GM12878 (cell line): ENCODE data around the gene FGF1. TPM values are rescaled to one million over a fixed set of nuclear protein-coding genes. Genes with fewer than 3 reads are reported as not detected.

ENCODE experiments used
- ATAC-seq: fragments of 200-7000 bp; cut with Tn5 transposase; 3 replicates; pipeline ENCODE4 v1.9.1; 2020; ENCODE audit warnings: mild to moderate bottlenecking, moderate library complexity
- BruUV-seq: library from RNA; stranded (reverse); fragments of 400-500 nt; replicated peaks from 2 replicates; lab custom pipeline; 2021; lab: Mats Ljungman, UMichigan
- CTCF ChIA-PET: fragments of 300-600 bp; sonication (Branson Sonifier 250); formaldehyde crosslinking; extraction: SDS; loops from one replicate; lab custom pipeline; 2021; ENCODE audit warnings: inconsistent platforms; lab: Yijun Ruan, JAX
- POLR2A ChIA-PET: fragments of 350-600 bp; formaldehyde crosslinking; extraction: SDS; loops from one replicate; lab custom pipeline; 2021; ENCODE audit warnings: inconsistent platforms; lab: Charles Lee
- RAD21 ChIA-PET: fragments of 300-600 bp; sonication (Branson Sonifier 250); formaldehyde crosslinking; loops from one replicate; lab custom pipeline; 2023; ENCODE audit warnings: antibody characterized with exemption; ENCODE audit not compliant: unreplicated experiment; lab: Charles Lee
- SMC1A ChIA-PET: fragments of 300-600 bp; sonication (Branson Sonifier 250); formaldehyde crosslinking; loops from one replicate; lab custom pipeline; 2023; ENCODE audit not compliant: unreplicated experiment, uncharacterized antibody; lab: Charles Lee
- DNase-seq: peaks from one replicate; pipeline ENCODE4 v3.0.0-alpha.2; 2011; ENCODE audit warnings: low read depth, low spot score
- FAIRE-seq: peaks from 3 replicates; lab custom pipeline; 2011; peaks lifted over from hg19 to GRCh38; lab: Jason Lieb, UNC
- H2AFZ ChIP-seq: 2 replicates; pipeline ENCODE4 v1.6.0; 2011; ENCODE audit warnings: low read depth, low read length, control low read depth; ENCODE audit not compliant: control insufficient read depth
- H3K27ac ChIP-seq: 2 replicates; pipeline ENCODE4 v1.5.1; 2011; ENCODE audit warnings: control low read depth; ENCODE audit not compliant: control insufficient read depth, insufficient read depth
- H3K27me3 ChIP-seq, 2 experiments: replicated peaks in 1 of 2; 2 replicates each; pipeline versions ENCODE4 v1.6.0 to v1.6.1; 2011; ENCODE audit warnings: low read length in 1 of 2; ENCODE audit not compliant: control insufficient read depth in 2 of 2, insufficient read depth in 2 of 2
- H3K36me3 ChIP-seq, 2 experiments: 2 replicates each; pipeline ENCODE4 v1.5.1; 2011; ENCODE audit warnings: low read length in 1 of 2; ENCODE audit not compliant: control insufficient read depth in 2 of 2, insufficient read depth in 2 of 2
- H3K4me1 ChIP-seq: 2 replicates; pipeline ENCODE4 v1.6.1; 2011; ENCODE audit warnings: mild to moderate bottlenecking, low read length, moderate library complexity, mixed read lengths; ENCODE audit not compliant: control insufficient read depth, insufficient read depth
- H3K4me2 ChIP-seq: 2 replicates; pipeline ENCODE4 v1.6.0; 2011; ENCODE audit warnings: control low read depth; ENCODE audit not compliant: control insufficient read depth, insufficient read depth
- H3K4me3 ChIP-seq: fragments of 200-600 bp; sonication (generic); 2 replicates; pipeline ENCODE4 v1.5.1; 2016
- H3K79me2 ChIP-seq: 2 replicates; pipeline ENCODE4 v1.6.0; 2011; ENCODE audit warnings: low read length; ENCODE audit not compliant: control insufficient read depth, insufficient read depth
- H3K9ac ChIP-seq: 2 replicates; pipeline ENCODE4 v1.8.0; 2011; ENCODE audit warnings: low read length, control low read depth, mixed read lengths; ENCODE audit not compliant: control insufficient read depth, insufficient read depth
- H3K9me3 ChIP-seq: replicated peaks from 3 replicates; pipeline ENCODE4 v1.5.1; 2011; ENCODE audit warnings: mild to moderate bottlenecking, low read length; ENCODE audit not compliant: control insufficient read depth, insufficient read depth
- H4K20me1 ChIP-seq: 2 replicates; pipeline ENCODE4 v1.6.0; 2011; ENCODE audit not compliant: control insufficient read depth, insufficient read depth
- BMI1 ChIP-seq: fragments of 450-650 bp; IDR thresholded peaks from 2 replicates; pipeline ENCODE4 v1.6.1; 2016; ENCODE audit warnings: mild to moderate bottlenecking, moderate library complexity, borderline replicate concordance
- BRCA1 ChIP-seq: IDR thresholded peaks from 2 replicates; pipeline ENCODE4 v1.6.1; 2011; ENCODE audit warnings: low read depth, low read length, improper control_type of control experiment
- GABPA ChIP-seq: IDR thresholded peaks from 2 replicates; pipeline ENCODE4 v1.6.1; 2014; ENCODE audit warnings: antibody characterized with exemption, low read depth, mild to moderate bottlenecking, inconsistent platforms
- GATAD2B ChIP-seq: fragments of 450-650 bp; conservative IDR thresholded peaks from 2 replicates; pipeline ENCODE4 v1.6.1; 2017; ENCODE audit warnings: low read depth, mild to moderate bottlenecking, moderate library complexity
- HDAC2 ChIP-seq: fragments of 200-600 bp; sonication (generic); IDR thresholded peaks from 2 replicates; pipeline ENCODE4 v1.6.1; 2017
- RB1 ChIP-seq: fragments of 450-650 bp; formaldehyde crosslinking; IDR thresholded peaks from 2 replicates; pipeline ENCODE4 v1.6.1; 2017; ENCODE audit warnings: mild to moderate bottlenecking, borderline replicate concordance
- SUPT20H ChIP-seq: IDR thresholded peaks from 2 replicates; pipeline ENCODE4 v1.6.1; 2011; ENCODE audit warnings: low read depth, mild to moderate bottlenecking, low read length, moderate library complexity, borderline replicate concordance; ENCODE audit not compliant: control insufficient read depth
- TARDBP ChIP-seq: IDR thresholded peaks from 2 replicates; pipeline ENCODE4 v1.6.1; 2016; ENCODE audit warnings: borderline replicate concordance
- TCF7 ChIP-seq: IDR thresholded peaks from 2 replicates; pipeline ENCODE4 v1.6.1; 2014; ENCODE audit warnings: antibody characterized with exemption, borderline replicate concordance
- in situ Hi-C: fragments of 300-500 bp; cut with MboI; formaldehyde crosslinking; loops from 9 replicates; pipeline ENCODE4 v1.14.3; 2018; ENCODE audit warnings: mixed read lengths
- intact Hi-C: fragments of 100-400 bp; cut with micrococcal nuclease; formaldehyde crosslinking; loops from one replicate; pipeline ENCODE4 v1.14.2; 2022; ENCODE audit not compliant: unreplicated experiment
- polyA plus RNA-seq, 11 experiments: library from polyadenylated mRNA; depleted of rRNA in 4 of 11; unstranded in 6 of 11; stranded (reverse) in 5 of 11; fragments of >200 nt; fragmentation: Nextera tagmentation in 4 of 11; fragmentation: Illumina TruSeq in 1 of 11; extraction: Ambion mirVana in 4 of 11; extraction: Trizol in 1 of 11; gene quantifications; 1 replicate in 1 of 11; 2 replicates in 10 of 11; pipeline versions ENCODE4 v1.2.1 to v1.2.3, GENCODE V29; 2011 to 2016; ENCODE audit warnings: inconsistent platforms in 2 of 11, missing spikeins in 2 of 11, low read depth in 1 of 11
- total RNA-seq, 4 experiments: library from RNA; depleted of rRNA in 3 of 4; stranded (reverse); fragments of >200 nt in 3 of 4; fragmentation: Illumina TruSeq in 1 of 4; extraction: Trizol in 1 of 4; gene quantifications; 2 replicates each; pipeline versions ENCODE4 v1.2.1 to v1.2.3, GENCODE V29; 2013 to 2021
- TF ChIP-seq, protein P1 (sequence below): IDR thresholded peaks from 2 replicates; pipeline ENCODE4 v1.6.1; 2011; ENCODE audit warnings: low read depth, low read length, improper control_type of control experiment, borderline replicate concordance
- TF ChIP-seq, protein P2 (sequence below): IDR thresholded peaks from 2 replicates; pipeline ENCODE4 v1.6.1; 2011; ENCODE audit warnings: mild to moderate bottlenecking, low read depth, low read length, moderate library complexity; ENCODE audit not compliant: insufficient replicate concordance
- TF ChIP-seq, protein P3 (sequence below): fragments of 450-650 bp; IDR thresholded peaks from 2 replicates; pipeline ENCODE4 v1.6.1; 2017; ENCODE audit warnings: mild to moderate bottlenecking, moderate library complexity

The FGF1 gene
- total and polyA plus RNA-seq, 10 of the 15 experiments (the other 5 are each of a cell fraction or from before 2014, with no cell fraction given): not detected

DNA sequence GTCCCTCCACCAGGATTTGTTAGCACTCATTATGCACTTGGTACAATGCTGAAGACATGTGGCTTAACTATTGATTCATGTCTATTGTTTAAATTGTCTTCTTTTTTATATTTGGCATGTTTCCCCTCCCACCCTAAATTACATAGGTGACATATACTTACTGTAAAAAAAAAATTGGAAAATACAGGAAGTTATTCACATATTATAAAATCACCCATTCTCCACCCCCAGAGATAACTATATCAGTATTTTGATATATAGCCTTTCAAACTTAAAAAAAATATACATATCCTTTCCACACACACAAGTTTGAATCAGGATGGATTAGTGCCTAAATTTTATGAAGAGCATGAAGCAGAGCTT is 87.6 kb downstream of the FGF1 start:
- Histone ChIP-seq H3K9me3 (no peaks in the 10 kb centered on the region), H3K27me3 (no peaks in the 10 kb centered on the region; a peak in 2 of 4 replicates), H3K79me2 (no peaks in the 10 kb centered on the region), H3K4me1 (no peaks in the 10 kb centered on the region), H3K27ac (no peak overlapping the region), H3K4me2 (no peak overlapping the region), H3K4me3 (no peak overlapping the region), H4K20me1 (no peaks in the 10 kb centered on the region), H3K36me3 (no peaks in the 10 kb centered on the region), H2AFZ (no peak overlapping the region), H3K9ac (no peak overlapping the region)
- ATAC-seq (no peak), FAIRE-seq (no peak), DNase-seq (no peak)
- intact Hi-C loops (no loop called here), in situ Hi-C loops (no loop called here)
- TF ChIP-seq TCF7 (no peak), BMI1 (no peak), GABPA (no peak), TARDBP (no peak), RB1 (no peak), SUPT20H (no peak), HDAC2 (no peak), BRCA1 (no peak), GATAD2B (no peak)
- TF ChIP-seq, protein P1, sequence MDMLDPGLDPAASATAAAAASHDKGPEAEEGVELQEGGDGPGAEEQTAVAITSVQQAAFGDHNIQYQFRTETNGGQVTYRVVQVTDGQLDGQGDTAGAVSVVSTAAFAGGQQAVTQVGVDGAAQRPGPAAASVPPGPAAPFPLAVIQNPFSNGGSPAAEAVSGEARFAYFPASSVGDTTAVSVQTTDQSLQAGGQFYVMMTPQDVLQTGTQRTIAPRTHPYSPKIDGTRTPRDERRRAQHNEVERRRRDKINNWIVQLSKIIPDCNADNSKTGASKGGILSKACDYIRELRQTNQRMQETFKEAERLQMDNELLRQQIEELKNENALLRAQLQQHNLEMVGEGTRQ: no peak
- TF ChIP-seq, protein P2, sequence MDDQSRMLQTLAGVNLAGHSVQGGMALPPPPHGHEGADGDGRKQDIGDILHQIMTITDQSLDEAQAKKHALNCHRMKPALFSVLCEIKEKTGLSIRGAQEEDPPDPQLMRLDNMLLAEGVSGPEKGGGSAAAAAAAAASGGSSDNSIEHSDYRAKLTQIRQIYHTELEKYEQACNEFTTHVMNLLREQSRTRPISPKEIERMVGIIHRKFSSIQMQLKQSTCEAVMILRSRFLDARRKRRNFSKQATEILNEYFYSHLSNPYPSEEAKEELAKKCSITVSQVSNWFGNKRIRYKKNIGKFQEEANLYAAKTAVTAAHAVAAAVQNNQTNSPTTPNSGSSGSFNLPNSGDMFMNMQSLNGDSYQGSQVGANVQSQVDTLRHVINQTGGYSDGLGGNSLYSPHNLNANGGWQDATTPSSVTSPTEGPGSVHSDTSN: no peak
- TF ChIP-seq, protein P3, sequence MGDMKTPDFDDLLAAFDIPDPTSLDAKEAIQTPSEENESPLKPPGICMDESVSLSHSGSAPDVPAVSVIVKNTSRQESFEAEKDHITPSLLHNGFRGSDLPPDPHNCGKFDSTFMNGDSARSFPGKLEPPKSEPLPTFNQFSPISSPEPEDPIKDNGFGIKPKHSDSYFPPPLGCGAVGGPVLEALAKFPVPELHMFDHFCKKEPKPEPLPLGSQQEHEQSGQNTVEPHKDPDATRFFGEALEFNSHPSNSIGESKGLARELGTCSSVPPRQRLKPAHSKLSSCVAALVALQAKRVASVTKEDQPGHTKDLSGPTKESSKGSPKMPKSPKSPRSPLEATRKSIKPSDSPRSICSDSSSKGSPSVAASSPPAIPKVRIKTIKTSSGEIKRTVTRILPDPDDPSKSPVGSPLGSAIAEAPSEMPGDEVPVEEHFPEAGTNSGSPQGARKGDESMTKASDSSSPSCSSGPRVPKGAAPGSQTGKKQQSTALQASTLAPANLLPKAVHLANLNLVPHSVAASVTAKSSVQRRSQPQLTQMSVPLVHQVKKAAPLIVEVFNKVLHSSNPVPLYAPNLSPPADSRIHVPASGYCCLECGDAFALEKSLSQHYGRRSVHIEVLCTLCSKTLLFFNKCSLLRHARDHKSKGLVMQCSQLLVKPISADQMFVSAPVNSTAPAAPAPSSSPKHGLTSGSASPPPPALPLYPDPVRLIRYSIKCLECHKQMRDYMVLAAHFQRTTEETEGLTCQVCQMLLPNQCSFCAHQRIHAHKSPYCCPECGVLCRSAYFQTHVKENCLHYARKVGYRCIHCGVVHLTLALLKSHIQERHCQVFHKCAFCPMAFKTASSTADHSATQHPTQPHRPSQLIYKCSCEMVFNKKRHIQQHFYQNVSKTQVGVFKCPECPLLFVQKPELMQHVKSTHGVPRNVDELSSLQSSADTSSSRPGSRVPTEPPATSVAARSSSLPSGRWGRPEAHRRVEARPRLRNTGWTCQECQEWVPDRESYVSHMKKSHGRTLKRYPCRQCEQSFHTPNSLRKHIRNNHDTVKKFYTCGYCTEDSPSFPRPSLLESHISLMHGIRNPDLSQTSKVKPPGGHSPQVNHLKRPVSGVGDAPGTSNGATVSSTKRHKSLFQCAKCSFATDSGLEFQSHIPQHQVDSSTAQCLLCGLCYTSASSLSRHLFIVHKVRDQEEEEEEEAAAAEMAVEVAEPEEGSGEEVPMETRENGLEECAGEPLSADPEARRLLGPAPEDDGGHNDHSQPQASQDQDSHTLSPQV: no peak
- no TSS peak for BruUV-seq
- SMC1A ChIA-PET: no interaction called here
- CTCF ChIA-PET: no interaction called here
- POLR2A ChIA-PET: no interaction called here
- RAD21 ChIA-PET: no interaction called here
